Kidney (tissue), 14 donors: ENCODE results near the gene FSTL5. TPM values are rescaled to one million over a fixed set of nuclear protein-coding genes. Genes with fewer than 3 reads are reported as not detected.

Source experiments
- DNase-seq, 5 donors: peaks; one replicate each; pipeline ENCODE4 v3.0.0-alpha.2; 2013 to 2020
- FAIRE-seq: peaks from 2 replicates; lab custom pipeline; 2012; peaks lifted over from hg19 to GRCh38; lab: Jason Lieb, UNC
- H3K27ac ChIP-seq, 2 donors: one replicate each; pipeline ENCODE4 v1.7.0; 2013; ENCODE audit warnings: low read depth in 2 of 2, low read length in 2 of 2, inconsistent platforms in 1 of 2
- H3K27me3 ChIP-seq: one replicate; pipeline ENCODE4 v1.7.1; 2013; ENCODE audit warnings: low read length, inconsistent platforms; ENCODE audit not compliant: control insufficient read depth, insufficient read depth
- H3K36me3 ChIP-seq, 3 donors: one replicate each; pipeline versions ENCODE4 v1.7.0 to v1.7.1; 2013; ENCODE audit warnings: low read length in 3 of 3, control low read depth in 1 of 3, inconsistent platforms in 1 of 3; ENCODE audit not compliant: insufficient read depth in 3 of 3, control insufficient read depth in 2 of 3
- H3K4me1 ChIP-seq, 3 donors: one replicate each; pipeline versions ENCODE4 v1.7.0 to v1.7.1; 2013; ENCODE audit warnings: low read length in 3 of 3, inconsistent platforms in 1 of 3, low read depth in 1 of 3; ENCODE audit not compliant: control insufficient read depth in 2 of 3, insufficient read depth in 2 of 3
- H3K4me3 ChIP-seq, 3 donors: one replicate each; pipeline versions ENCODE4 v1.7.0 to v1.8.1; 2013; ENCODE audit warnings: low read length in 3 of 3, control low read depth in 1 of 3, inconsistent platforms in 1 of 3
- H3K9ac ChIP-seq, 3 donors: one replicate each; pipeline versions ENCODE4 v1.7.0 to v1.7.1; 2013; ENCODE audit warnings: low read length in 3 of 3, control low read depth in 1 of 3, inconsistent platforms in 1 of 3
- H3K9me3 ChIP-seq, 3 donors: one replicate each; pipeline versions ENCODE4 v1.7.0 to v1.7.1; 2013; ENCODE audit warnings: low read length in 3 of 3, control low read depth in 1 of 3, inconsistent platforms in 1 of 3; ENCODE audit not compliant: control insufficient read depth in 2 of 3, insufficient read depth in 1 of 3
- CTCF ChIP-seq: IDR thresholded peaks from 3 replicates; pipeline ENCODE4 v1.5.1; 2012; ENCODE audit warnings: mild to moderate bottlenecking, moderate library complexity, borderline replicate concordance; ENCODE audit not compliant: insufficient read depth; ENCODE audit errors: extremely low read depth
- intact Hi-C: fragments of 100-400 bp; cut with DNase I; formaldehyde crosslinking; loops from one replicate; pipeline ENCODE4 v1.11.1; 2022
- polyA plus RNA-seq: library from polyadenylated mRNA; stranded (reverse); fragments of 350-450 nt; fragmentation: Illumina TruSeq; extraction: RNeasy Lipid Tissue Mini Kit (QIAGEN cat#74804); gene quantifications from one replicate; pipeline ENCODE4 v1.2.3, GENCODE V29; 2014; ENCODE audit warnings: low read depth, low replicate concordance; ENCODE audit not compliant: insufficient read depth
- total RNA-seq: library from RNA; stranded (reverse); fragmentation: NEBNext Ultra II Directional; extraction: Animal tissue kit (Norgen Biotek cat#: 25700); gene quantifications from one replicate; pipeline ENCODE4 v1.2.1, GENCODE V29; 2021
- donor health status: control.
- donor health status: control.
- donor health status: control.
- donor health status: control.
- donor health status: control.
- donor health status: DM: yes; HTN: yes; CAD: no.
- donor health status: Normal renal cell carcinoma (clear cell type).

FSTL5 gene
- total and polyA plus RNA-seq, 2 donors from 2014 or later = 0.09 TPM; not detected in 1

GRCh38 chr4:161525121-161525520, 638.7 kb downstream of the FSTL5 start:
- intact Hi-C loops = no loop called here
- Histone ChIP-seq H3K27me3 (no peaks in the 10 kb centered on the region), H3K27ac (no peak overlapping the region), H3K4me1 (no peaks in the 10 kb centered on the region), H3K9ac (no peak overlapping the region), H3K36me3 (no peaks in the 10 kb centered on the region), H3K9me3 (no peaks in the 10 kb centered on the region), H3K4me3 (no peak overlapping the region)
- FAIRE-seq (no peak), DNase-seq (no peak)
- no peak for TF ChIP-seq CTCF

- no peak overlapping the region for H3K9ac ChIP-seq
- DNase-seq = peak in 2 of 5 donors; percentile 12 to 13
- H3K9me3 ChIP-seq = no peaks in the 10 kb centered on the region
- H3K4me3 ChIP-seq = no peak overlapping the region
- H3K27ac ChIP-seq = no peak overlapping the region
- no peak for TF ChIP-seq CTCF
- H3K36me3 ChIP-seq = no peaks in the 10 kb centered on the region
- intact Hi-C loops = no loop called here
- no peak for FAIRE-seq
- H3K4me1 ChIP-seq = no peaks in the 10 kb centered on the region
- H3K27me3 ChIP-seq = no peaks in the 10 kb centered on the region
Measured at GRCh38 chr4:161522031-161522430, 641.8 kb downstream of the FSTL5 start.

- Histone ChIP-seq H3K36me3 (no peaks in the 10 kb centered on the region), H3K27me3 (no peaks in the 10 kb centered on the region), H3K4me1 (no peaks in the 10 kb centered on the region), H3K27ac (no peak overlapping the region), H3K9me3 (no peaks in the 10 kb centered on the region), H3K9ac (no peak overlapping the region), H3K4me3 (no peak overlapping the region)
- DNase-seq (no peak), FAIRE-seq (no peak)
- TF ChIP-seq CTCF = no peak
- intact Hi-C loops = no loop called here
Measured at GRCh38 chr4:161519611-161520010, 644.2 kb downstream of the FSTL5 start.

GRCh38 chr4:161517941-161518340, 645.9 kb downstream of the FSTL5 start:
- Histone ChIP-seq H3K9ac (no peak overlapping the region), H3K4me1 (no peaks in the 10 kb centered on the region), H3K9me3 (no peaks in the 10 kb centered on the region), H3K27ac (no peak overlapping the region), H3K27me3 (no peaks in the 10 kb centered on the region), H3K36me3 (no peaks in the 10 kb centered on the region), H3K4me3 (no peak overlapping the region)
- intact Hi-C loops = no loop called here
- DNase-seq (peak in 1 of 5 donors; percentile 7), FAIRE-seq (no peak)
- no peak for TF ChIP-seq CTCF
